Naive thymus-derived CD8-positive, alpha-beta T cell (primary cell): ENCODE data around the gene PRKG1. TPM values are rescaled to one million over a fixed set of nuclear protein-coding genes. Genes with fewer than 3 reads are reported as not detected.

Experiments
- ATAC-seq, 2 donors: fragments of 150-1000 bp; cut with Tn5 transposase in 1 of 2; sonication (Bioruptor Pico), chemical (Tn5 transposase) in 1 of 2; 1 replicate in 1 of 2; 2 replicates in 1 of 2; pipeline ENCODE4 v1.10.0; 2021; ENCODE audit warnings: mild to moderate bottlenecking in 2 of 2, moderate library complexity in 2 of 2
- POLR2A ChIA-PET: fragments of 350-600 bp; sonication (Branson Sonifier 250); formaldehyde crosslinking; loops from one replicate; lab custom pipeline; 2021; ENCODE audit warnings: antibody characterized with exemption; lab: Charles Lee
- DNase-seq, 10 donors: peaks; one replicate each; pipeline versions ENCODE4 v3.0.0 to v3.0.0-alpha.2; 2020 to 2022
- H3K27ac Mint-ChIP-seq, 10 donors: one replicate each; pipeline ENCODE4 v1.8.0; 2020 to 2022; ENCODE audit warnings: mild to moderate bottlenecking in 10 of 10, mixed read lengths in 10 of 10, moderate library complexity in 4 of 10, inconsistent platforms in 1 of 10
- H3K27me3 Mint-ChIP-seq, 5 donors: one replicate each; pipeline ENCODE4 v1.8.0; 2021 to 2022; ENCODE audit warnings: mixed read lengths in 5 of 5
- H3K36me3 Mint-ChIP-seq, 3 donors: one replicate each; pipeline ENCODE4 v1.8.0; 2020 to 2022; ENCODE audit warnings: mixed read lengths in 3 of 3, mild to moderate bottlenecking in 2 of 3, inconsistent platforms in 1 of 3
- H3K4me1 Mint-ChIP-seq, 4 donors: one replicate each; pipeline ENCODE4 v1.8.0; 2021 to 2022; ENCODE audit warnings: mixed read lengths in 4 of 4
- H3K4me3 Mint-ChIP-seq, 10 donors: one replicate each; pipeline ENCODE4 v1.8.0; 2020 to 2022; ENCODE audit warnings: mild to moderate bottlenecking in 10 of 10, mixed read lengths in 10 of 10, moderate library complexity in 6 of 10, inconsistent platforms in 1 of 10
- H3K9me3 Mint-ChIP-seq, 9 donors: one replicate each; pipeline ENCODE4 v1.8.0; 2020 to 2022; ENCODE audit warnings: mixed read lengths in 9 of 9, mild to moderate bottlenecking in 3 of 9, inconsistent platforms in 1 of 9, moderate library complexity in 1 of 9
- polyA plus RNA-seq, 3 donors: library from polyadenylated mRNA; unstranded; fragments of 300-500 nt; fragmentation: Illumina TruSeq; gene quantifications; one replicate each; pipeline ENCODE4 v1.2.3, GENCODE V29; 2021
- total RNA-seq, 8 experiments: library from RNA in 2 of 8; stranded (reverse) in 2 of 8; gene quantifications; one replicate each; pipeline ENCODE4 v1.2.3 and lab custom pipeline; 2021 to 2026

Gene PRKG1
- total and polyA plus RNA-seq, 5 experiments from 2014 or later, result not detected

DNA sequence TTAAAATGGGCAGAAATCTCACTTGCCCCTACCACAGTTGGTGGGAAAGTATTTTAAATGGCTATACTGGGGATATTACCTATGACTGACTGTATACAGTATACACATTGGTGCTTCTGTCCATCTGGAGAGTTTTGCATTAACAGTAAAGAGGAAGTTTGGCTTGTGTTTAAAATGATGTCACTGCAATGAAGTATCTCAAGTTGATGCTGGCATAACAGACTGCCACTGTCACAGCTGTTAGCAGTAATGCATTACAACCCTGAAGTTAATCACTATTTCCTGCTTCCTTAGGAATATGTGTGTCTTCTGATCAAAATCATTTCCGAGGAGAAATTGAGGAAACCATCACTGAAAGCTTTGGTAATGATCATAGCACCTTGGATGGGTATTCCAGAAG is 1241.7 kb downstream of the PRKG1 start:
- POLR2A ChIA-PET, result no interaction called here
- Mint-ChIP-seq H3K4me3 (no peak overlapping the region), H3K36me3 (peaks cover 0 to 4% (median 0%) of the 10 kb centered on the region in 3 donors)

DNA sequence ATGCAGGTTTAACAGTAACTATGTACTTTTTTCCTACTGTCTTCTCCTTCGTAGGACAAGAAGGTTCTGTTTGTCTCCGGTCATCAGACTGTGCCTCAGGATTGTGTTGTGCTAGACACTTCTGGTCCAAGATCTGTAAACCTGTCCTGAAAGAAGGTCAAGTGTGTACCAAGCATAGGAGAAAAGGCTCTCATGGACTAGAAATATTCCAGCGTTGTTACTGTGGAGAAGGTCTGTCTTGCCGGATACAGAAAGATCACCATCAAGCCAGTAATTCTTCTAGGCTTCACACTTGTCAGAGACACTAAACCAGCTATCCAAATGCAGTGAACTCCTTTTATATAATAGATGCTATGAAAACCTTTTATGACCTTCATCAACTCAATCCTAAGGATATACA is 1242.2 kb downstream of the PRKG1 start:
- H3K4me1 Mint-ChIP-seq, result peaks cover 8 to 19% (median 17%) of the 10 kb centered on the region in 4 donors

More for the DNA sequence above, 1241.7 kb downstream of the PRKG1 start:
- no peak overlapping the region for H3K27ac Mint-ChIP-seq
- H3K27me3 Mint-ChIP-seq, result peaks cover 20 to 64% (median 32%) of the 10 kb centered on the region in 5 donors
- peaks cover 8 to 19% (median 17%) of the 10 kb centered on the region in 4 donors for H3K4me1 Mint-ChIP-seq
- H3K9me3 Mint-ChIP-seq, result peaks cover 0 to 10% (median 0%) of the 10 kb centered on the region in 9 donors
- DNase-seq, result no peak
- ATAC-seq, result no peak

DNA sequence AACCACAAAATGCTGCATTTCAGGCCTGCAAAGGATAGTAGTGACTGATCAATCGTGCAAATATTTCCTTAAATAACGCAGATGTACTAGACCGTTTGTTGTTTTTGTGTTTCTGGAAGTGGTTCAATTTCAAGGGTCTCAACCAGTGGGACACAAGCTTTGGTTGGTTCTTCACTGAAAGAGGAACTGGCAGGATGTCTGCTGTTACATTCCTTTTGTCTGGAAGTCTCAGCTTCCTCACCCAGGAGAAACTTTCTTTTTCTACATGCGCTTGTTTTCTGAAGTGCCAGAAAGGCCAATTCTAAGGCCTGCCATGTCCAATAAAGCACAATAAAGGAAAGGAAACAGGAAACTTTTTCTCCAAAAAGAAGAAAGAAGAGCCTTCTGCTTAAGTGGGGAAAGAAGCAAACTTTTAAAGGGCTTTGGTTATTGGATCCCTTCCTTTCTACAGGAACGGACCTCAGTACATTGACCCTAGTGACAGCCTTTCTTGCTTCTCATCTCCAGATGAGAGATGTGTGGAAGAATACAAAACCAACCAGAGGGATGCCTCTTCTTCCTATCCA is 1243.9 kb downstream of the PRKG1 start:
- peaks cover 0 to 7% (median 0%) of the 10 kb centered on the region in 9 donors for H3K9me3 Mint-ChIP-seq
- H3K27ac Mint-ChIP-seq, result no peak overlapping the region
- POLR2A ChIA-PET, result no interaction called here
- H3K4me3 Mint-ChIP-seq, result no peak overlapping the region
- DNase-seq (no peak), ATAC-seq (no peak)
- H3K36me3 Mint-ChIP-seq, result peaks cover 0 to 4% (median 0%) of the 10 kb centered on the region in 3 donors
- H3K27me3 Mint-ChIP-seq, result peaks cover 15 to 45% (median 28%) of the 10 kb centered on the region in 5 donors
- H3K4me1 Mint-ChIP-seq, result peaks cover 8 to 15% (median 13%) of the 10 kb centered on the region in 4 donors

More for the DNA sequence above, 1242.2 kb downstream of the PRKG1 start:
- Mint-ChIP-seq H3K9me3 (peaks cover 0 to 10% (median 0%) of the 10 kb centered on the region in 9 donors), H3K27me3 (peaks cover 20 to 59% (median 32%) of the 10 kb centered on the region in 5 donors), H3K27ac (no peak overlapping the region), H3K4me3 (no peak overlapping the region), H3K36me3 (peaks cover 0 to 4% (median 0%) of the 10 kb centered on the region in 3 donors)
- POLR2A ChIA-PET, result no interaction called here
- no peak for DNase-seq
- ATAC-seq, result no peak

DNA sequence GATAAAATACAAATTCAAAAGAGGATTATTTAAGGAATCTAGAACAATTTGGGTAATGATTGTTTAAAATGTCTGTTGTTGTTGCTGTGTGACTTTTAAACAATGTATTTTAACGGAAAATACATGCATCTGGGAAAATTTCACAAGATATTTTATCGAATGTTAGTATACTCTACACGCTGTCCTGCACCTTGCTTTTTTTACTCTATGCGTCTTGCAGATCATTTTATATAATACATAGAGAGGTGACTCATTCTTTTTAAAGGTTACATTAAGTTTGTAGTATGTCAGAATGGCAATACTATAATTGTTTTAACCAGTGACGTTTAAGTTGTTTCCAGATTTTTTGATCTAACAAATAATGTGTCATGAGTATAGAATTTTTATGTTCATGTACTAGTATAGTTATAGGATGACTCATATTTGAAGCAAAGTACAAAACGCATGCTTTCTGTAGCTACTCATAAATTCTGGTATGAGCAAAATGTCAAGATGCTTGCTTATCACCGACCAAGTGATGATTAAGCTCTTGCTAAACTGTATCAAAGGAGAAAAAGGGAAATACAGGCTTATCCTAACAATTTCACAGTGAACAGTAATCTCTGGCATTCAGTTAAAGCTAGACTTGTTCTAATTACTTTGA is 1244.7 kb downstream of the PRKG1 start:
- DNase-seq (no peak), ATAC-seq (no peak)
- no peak overlapping the region for H3K27ac Mint-ChIP-seq
- H3K4me3 Mint-ChIP-seq, result no peak overlapping the region
- H3K27me3 Mint-ChIP-seq, result peaks cover 10 to 38% (median 21%) of the 10 kb centered on the region in 5 donors
- POLR2A ChIA-PET, result no interaction called here
- H3K4me1 Mint-ChIP-seq, result peaks cover 4 to 9% (median 7%) of the 10 kb centered on the region in 4 donors
- peaks cover 0 to 4% (median 0%) of the 10 kb centered on the region in 9 donors for H3K9me3 Mint-ChIP-seq
- peaks cover 0 to 4% (median 0%) of the 10 kb centered on the region in 3 donors for H3K36me3 Mint-ChIP-seq

DNA sequence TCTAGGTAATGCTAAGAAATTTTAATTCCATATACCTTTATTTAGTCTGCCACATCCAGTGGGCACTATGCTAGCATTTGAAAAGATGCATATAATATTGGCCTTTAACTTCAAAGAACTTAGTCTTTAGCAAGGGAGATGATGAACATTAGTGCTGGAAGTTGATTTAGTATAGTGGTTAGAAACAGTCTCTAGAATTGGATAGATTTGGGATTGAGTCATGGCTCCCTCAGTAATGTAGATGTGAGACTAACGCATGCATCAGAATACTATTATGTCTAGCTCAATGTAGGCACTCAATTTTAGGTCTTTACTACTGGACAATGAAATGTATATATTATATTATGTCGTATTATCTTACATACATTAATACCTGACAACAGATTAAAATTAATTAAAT is 1245.6 kb downstream of the PRKG1 start:
- Mint-ChIP-seq H3K36me3 (no peaks in the 10 kb centered on the region), H3K9me3 (peaks cover 0 to 3% (median 0%) of the 10 kb centered on the region in 9 donors), H3K27ac (no peak overlapping the region), H3K4me3 (no peak overlapping the region), H3K4me1 (peaks cover 0 to under 1% (median 0%) of the 10 kb centered on the region in 4 donors), H3K27me3 (peaks cover 4 to 28% (median 12%) of the 10 kb centered on the region in 5 donors)
- DNase-seq, result no peak
- ATAC-seq, result no peak
- POLR2A ChIA-PET, result no interaction called here

DNA sequence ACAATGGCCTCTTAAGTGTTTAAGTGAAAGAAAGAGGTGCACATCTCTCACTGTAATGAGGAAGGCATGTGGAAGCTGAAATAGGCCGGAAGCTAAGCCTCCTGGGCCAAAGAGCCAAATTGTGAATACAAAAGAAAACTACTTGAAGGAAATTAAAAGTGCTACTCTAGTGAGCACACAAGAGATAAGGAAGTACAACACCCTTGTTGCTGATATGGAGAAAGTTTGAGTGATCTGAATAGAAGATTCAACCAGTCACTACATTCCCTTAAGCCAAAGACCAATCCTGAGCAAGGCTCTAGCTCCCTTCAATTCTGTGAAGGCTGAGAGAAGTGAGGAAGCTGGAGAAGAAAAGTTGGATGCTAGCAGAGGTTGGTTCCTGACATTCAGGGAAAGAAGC is 1248.0 kb downstream of the PRKG1 start:
- POLR2A ChIA-PET, result no interaction called here
- no peak for DNase-seq
- no peak overlapping the region for H3K4me3 Mint-ChIP-seq

DNA sequence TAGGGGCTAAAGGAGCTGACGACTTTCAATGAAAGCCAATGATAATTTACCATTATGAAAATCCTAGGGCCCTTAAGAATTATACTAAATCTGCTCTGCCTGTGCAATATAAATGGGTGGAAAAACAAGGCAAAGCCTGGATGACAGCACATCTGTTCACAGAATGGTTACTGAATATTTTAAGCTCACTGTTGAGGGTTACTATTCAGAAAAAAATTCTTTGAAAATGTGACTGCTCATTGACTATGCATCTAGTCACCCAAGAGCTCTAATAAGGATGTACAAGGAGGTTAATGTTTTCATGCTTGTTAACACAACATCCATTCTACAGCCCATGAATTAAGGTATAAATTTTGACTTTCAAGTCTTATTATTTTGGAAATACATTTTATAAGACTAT is 1248.6 kb downstream of the PRKG1 start:
- DNase-seq, result no peak
- no peaks in the 10 kb centered on the region for H3K36me3 Mint-ChIP-seq

More for the DNA sequence above, 1248.0 kb downstream of the PRKG1 start:
- Mint-ChIP-seq H3K9me3 (peaks cover 0 to 3% (median 0%) of the 10 kb centered on the region in 9 donors), H3K27ac (no peak overlapping the region), H3K27me3 (peaks cover 0 to 6% (median 4%) of the 10 kb centered on the region in 5 donors), H3K36me3 (no peaks in the 10 kb centered on the region), H3K4me1 (no peaks in the 10 kb centered on the region)
- no peak for ATAC-seq

DNA sequence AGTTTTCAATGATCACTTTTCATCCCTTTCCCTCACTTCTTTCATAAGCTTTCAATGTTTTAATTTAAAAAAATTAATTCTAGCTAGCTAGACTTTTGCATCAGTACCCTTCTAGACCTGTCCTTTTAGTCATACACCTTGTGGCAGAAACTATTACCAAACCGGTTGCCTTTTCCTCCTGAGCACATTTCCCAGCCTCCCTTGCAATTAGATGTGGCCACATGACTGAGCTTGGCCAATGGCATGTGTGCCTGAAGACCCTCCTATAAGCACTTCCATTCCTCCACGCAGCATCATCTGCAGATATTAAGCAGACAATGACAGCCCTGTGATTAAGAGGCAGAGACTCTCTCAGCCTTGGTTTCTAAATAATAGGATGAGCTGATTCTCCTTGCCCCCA is 1252.1 kb downstream of the PRKG1 start:
- H3K36me3 Mint-ChIP-seq, result no peaks in the 10 kb centered on the region
- H3K4me1 Mint-ChIP-seq, result no peaks in the 10 kb centered on the region
- DNase-seq (no peak), ATAC-seq (no peak)
- no peak overlapping the region for H3K4me3 Mint-ChIP-seq
- H3K9me3 Mint-ChIP-seq, result peaks cover 0 to 4% (median 0%) of the 10 kb centered on the region in 9 donors
- POLR2A ChIA-PET, result no interaction called here
- H3K27ac Mint-ChIP-seq, result no peak overlapping the region
- peaks cover 0 to 4% (median 0%) of the 10 kb centered on the region in 5 donors for H3K27me3 Mint-ChIP-seq

More for the DNA sequence above, 1248.6 kb downstream of the PRKG1 start:
- Mint-ChIP-seq H3K27me3 (peaks cover 0 to 5% (median 0%) of the 10 kb centered on the region in 5 donors), H3K9me3 (peaks cover 0 to 3% (median 0%) of the 10 kb centered on the region in 9 donors), H3K27ac (no peak overlapping the region), H3K4me1 (no peaks in the 10 kb centered on the region), H3K4me3 (no peak overlapping the region)
- ATAC-seq, result no peak
- POLR2A ChIA-PET, result no interaction called here

DNA sequence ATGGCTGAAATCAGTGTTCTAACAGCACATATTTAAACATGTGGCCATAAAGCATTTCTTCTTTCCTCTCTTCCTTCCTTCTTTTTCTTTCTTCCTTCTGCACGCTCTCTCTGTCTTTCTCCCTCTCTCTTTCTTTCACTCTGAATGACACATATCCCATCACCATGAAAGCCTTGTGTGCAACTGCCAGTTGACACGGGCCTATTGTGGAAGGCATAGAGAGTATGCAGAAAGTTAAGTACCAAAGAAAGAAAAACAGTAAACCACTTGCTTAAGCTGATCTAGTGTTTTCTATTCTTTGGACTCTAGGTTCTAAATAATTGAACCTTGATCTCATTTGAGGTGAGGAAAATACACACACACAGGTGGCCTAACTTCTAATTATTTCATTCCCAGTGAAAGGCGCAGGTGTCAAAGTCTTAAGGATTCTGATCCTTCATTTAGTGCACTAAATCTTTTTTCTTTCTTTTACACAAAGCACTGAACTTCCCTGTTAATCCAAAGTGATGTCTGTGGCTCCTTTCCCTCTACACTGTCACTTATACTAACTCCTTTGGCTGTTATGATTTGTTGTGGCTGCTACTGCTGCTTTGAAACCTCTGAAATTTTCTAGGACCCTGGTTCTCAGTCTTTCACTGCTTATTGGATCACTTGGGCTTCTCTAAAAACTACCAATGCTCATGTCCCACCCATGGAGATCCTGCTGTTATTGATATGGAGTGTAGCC is 1257.5 kb downstream of the PRKG1 start:
- no peak for ATAC-seq
- Mint-ChIP-seq H3K27me3 (peaks cover 0 to 1% (median 0%) of the 10 kb centered on the region in 5 donors), H3K4me3 (no peak overlapping the region), H3K27ac (no peak overlapping the region), H3K36me3 (no peaks in the 10 kb centered on the region), H3K9me3 (peaks cover 0 to 4% (median 0%) of the 10 kb centered on the region in 9 donors), H3K4me1 (no peaks in the 10 kb centered on the region)
- POLR2A ChIA-PET, result no interaction called here
- DNase-seq, result no peak

DNA sequence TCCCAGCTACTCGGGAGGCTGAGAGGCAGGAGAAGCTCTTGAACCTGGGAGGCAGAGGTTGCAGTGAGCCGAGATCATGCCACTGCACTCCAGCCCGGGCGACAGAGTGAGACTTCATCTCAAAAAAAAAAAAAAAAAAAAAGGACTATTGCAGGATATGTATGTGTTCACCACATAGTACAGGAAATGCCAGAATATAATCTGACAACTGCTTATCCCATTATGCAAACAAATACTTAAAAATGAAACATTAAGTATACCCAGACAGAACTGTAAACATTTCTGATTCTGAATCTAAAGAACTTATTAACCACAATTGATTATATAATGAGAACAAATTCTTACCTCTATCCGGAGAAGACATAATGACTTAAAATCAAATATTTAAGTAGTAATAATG is 1258.5 kb downstream of the PRKG1 start:
- H3K27ac Mint-ChIP-seq, result no peak overlapping the region
- H3K27me3 Mint-ChIP-seq, result peaks cover 0 to 5% (median 0%) of the 10 kb centered on the region in 5 donors
- H3K9me3 Mint-ChIP-seq, result peaks cover 0 to 4% (median 0%) of the 10 kb centered on the region in 9 donors
- no peaks in the 10 kb centered on the region for H3K4me1 Mint-ChIP-seq
- no peak overlapping the region for H3K4me3 Mint-ChIP-seq
- ATAC-seq (no peak), DNase-seq (no peak)
- POLR2A ChIA-PET, result no interaction called here
- H3K36me3 Mint-ChIP-seq, result no peaks in the 10 kb centered on the region

DNA sequence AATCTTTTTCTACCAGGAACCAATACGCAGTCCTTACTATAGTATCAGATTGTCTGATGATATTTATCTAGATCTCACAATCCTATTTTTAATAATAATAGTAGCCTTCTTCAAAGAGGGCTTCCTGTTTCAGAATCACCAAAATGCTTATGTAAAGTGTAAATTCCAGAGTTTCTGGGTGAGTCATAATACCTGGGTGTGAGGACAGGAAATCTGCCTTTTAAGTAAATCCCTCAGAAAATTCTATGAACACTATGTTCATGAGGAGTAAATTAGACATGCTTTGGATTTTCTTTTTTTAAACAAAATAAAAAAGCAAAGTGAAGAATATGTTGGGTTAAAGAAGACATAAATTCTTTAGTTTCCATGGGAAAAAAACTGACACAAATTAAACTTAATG is 1260.3 kb downstream of the PRKG1 start:
- DNase-seq (no peak), ATAC-seq (no peak)
- no peak overlapping the region for H3K4me3 Mint-ChIP-seq
- H3K36me3 Mint-ChIP-seq, result no peaks in the 10 kb centered on the region
- H3K4me1 Mint-ChIP-seq, result no peaks in the 10 kb centered on the region
- H3K27ac Mint-ChIP-seq, result no peak overlapping the region
- peaks cover 0 to 6% (median 0%) of the 10 kb centered on the region in 5 donors for H3K27me3 Mint-ChIP-seq
- POLR2A ChIA-PET, result no interaction called here
- H3K9me3 Mint-ChIP-seq, result peaks cover 0 to 2% (median 0%) of the 10 kb centered on the region in 9 donors

DNA sequence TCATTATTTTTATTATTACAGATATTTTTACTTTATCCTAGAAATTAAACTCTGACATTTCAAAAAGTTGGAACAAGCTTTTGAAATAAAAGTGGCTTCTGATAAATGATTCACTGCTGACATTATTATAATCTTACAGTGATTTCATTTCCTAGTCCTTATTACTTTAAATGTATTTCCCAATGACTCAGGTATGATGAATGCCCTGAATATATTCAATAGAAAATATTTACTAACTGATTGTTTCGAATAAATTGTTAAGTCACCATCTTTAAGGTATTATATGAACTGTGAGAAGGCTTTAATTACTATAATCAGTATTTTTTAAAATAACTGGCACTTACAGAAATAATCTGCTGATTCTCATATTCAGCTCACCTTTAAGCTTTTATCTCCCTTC is 1261.4 kb downstream of the PRKG1 start:
- POLR2A ChIA-PET, result no interaction called here
- peaks cover 0 to 6% (median 0%) of the 10 kb centered on the region in 5 donors for H3K27me3 Mint-ChIP-seq

DNA sequence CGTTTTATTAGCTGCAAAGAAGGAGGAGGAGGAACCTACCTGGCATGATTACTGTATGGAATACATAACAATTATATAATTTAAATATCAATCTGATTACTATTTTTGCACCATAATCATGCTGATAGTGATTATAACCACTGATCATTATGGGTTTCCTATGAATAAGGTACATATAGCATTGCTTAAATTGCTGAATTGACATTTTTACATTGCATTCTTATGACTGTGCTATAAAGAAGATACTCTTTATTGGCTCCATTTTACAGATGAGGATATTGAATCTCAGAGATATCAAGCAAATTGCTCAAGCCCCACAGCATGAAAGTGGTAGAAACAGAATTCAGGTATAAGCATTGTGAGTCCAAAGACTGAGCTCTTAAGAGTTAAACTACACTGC is 1262.9 kb downstream of the PRKG1 start:
- DNase-seq, result no peak
- H3K27ac Mint-ChIP-seq, result no peak overlapping the region
- no peaks in the 10 kb centered on the region for H3K36me3 Mint-ChIP-seq
- H3K9me3 Mint-ChIP-seq, result peaks cover 0 to 2% (median 0%) of the 10 kb centered on the region in 9 donors
- no peaks in the 10 kb centered on the region for H3K4me1 Mint-ChIP-seq
- H3K4me3 Mint-ChIP-seq, result no peak overlapping the region
- peaks cover 0 to 6% (median 0%) of the 10 kb centered on the region in 5 donors for H3K27me3 Mint-ChIP-seq
- ATAC-seq, result no peak
- POLR2A ChIA-PET, result no interaction called here

More for the DNA sequence above, 1261.4 kb downstream of the PRKG1 start:
- Mint-ChIP-seq H3K4me3 (no peak overlapping the region), H3K36me3 (no peaks in the 10 kb centered on the region), H3K4me1 (no peaks in the 10 kb centered on the region), H3K9me3 (peaks cover 0 to 2% (median 0%) of the 10 kb centered on the region in 9 donors), H3K27ac (no peak overlapping the region)
- ATAC-seq, result no peak
- DNase-seq, result no peak
